OCI-LY1 (cell line): Measurements from ENCODE around the gene PGBD2.
A peak's percentile ranks its signal among the peaks of the same experiment; 100 is the strongest.
"Not testable (repeated sequence)": the region's sequence is repeated elsewhere in the genome, so short reads cannot be mapped to it uniquely, and the experiment has no call there.

Experiments
- H2AFZ ChIP-seq: fragments of 200-600 bp; sonication (generic), shearing (Covaris generic); 2 replicates; pipeline ENCODE4 v1.6.0; 2014; ENCODE audit warnings: antibody characterized with exemption, mild to moderate bottlenecking, low read length
- H3F3A ChIP-seq: fragments of 200-600 bp; sonication (generic), shearing (Covaris generic); 2 replicates; pipeline ENCODE4 v1.6.0; 2014; ENCODE audit warnings: mild to moderate bottlenecking, antibody characterized with exemption, low read length, moderate library complexity; ENCODE audit not compliant: insufficient read depth
- H3K27ac ChIP-seq: fragments of 200-600 bp; sonication (generic); 2 replicates; pipeline ENCODE4 v1.5.1; 2014; ENCODE audit warnings: low read length, mixed run types, mild to moderate bottlenecking, low read depth; ENCODE audit not compliant: poor library complexity, severe bottlenecking
- H3K27me3 ChIP-seq: fragments of 200-600 bp; sonication (generic); 2 replicates; pipeline ENCODE4 v1.6.0; 2014; ENCODE audit warnings: antibody characterized with exemption, mild to moderate bottlenecking, low read length, moderate library complexity; ENCODE audit not compliant: insufficient read depth
- H3K36me3 ChIP-seq: fragments of 200-600 bp; sonication (generic); 2 replicates; pipeline ENCODE4 v1.6.1; 2014; ENCODE audit warnings: mild to moderate bottlenecking, antibody characterized with exemption, low read length, moderate library complexity, mixed read lengths; ENCODE audit not compliant: insufficient read depth
- H3K4me1 ChIP-seq: fragments of 200-600 bp; sonication (generic); 2 replicates; pipeline ENCODE4 v1.5.1; 2014; ENCODE audit warnings: mild to moderate bottlenecking, low read length, moderate library complexity; ENCODE audit not compliant: insufficient read depth, severe bottlenecking
- H3K4me2 ChIP-seq: fragments of 200-600 bp; sonication (generic), shearing (Covaris generic); 2 replicates; pipeline ENCODE4 v1.6.1; 2014; ENCODE audit warnings: low read length
- H3K4me3 ChIP-seq: fragments of 200-600 bp; sonication (generic); 2 replicates; pipeline ENCODE4 v1.5.1; 2014; ENCODE audit warnings: low read length, low read depth, mild to moderate bottlenecking, mixed read lengths; ENCODE audit not compliant: poor library complexity, severe bottlenecking
- H3K79me2 ChIP-seq: fragments of 200-600 bp; shearing (Covaris generic); 2 replicates; pipeline ENCODE4 v1.6.1; 2016; ENCODE audit warnings: mixed run types, low read length, mixed read lengths; ENCODE audit not compliant: insufficient read depth
- H3K9ac ChIP-seq: fragments of 200-600 bp; sonication (generic), shearing (Covaris generic); 2 replicates; pipeline ENCODE4 v1.6.1; 2014; ENCODE audit warnings: mild to moderate bottlenecking, low read length, mixed read lengths
- H3K9me2 ChIP-seq: fragments of 200-600 bp; sonication (generic), shearing (Covaris generic); 2 replicates; pipeline ENCODE4 v1.6.1; 2014; ENCODE audit warnings: low read depth, mild to moderate bottlenecking, low read length, mixed read lengths
- H3K9me3 ChIP-seq: fragments of 200-600 bp; shearing (Covaris generic); 2 replicates; pipeline ENCODE4 v1.6.1; 2014; ENCODE audit warnings: low read length, mixed read lengths
- H4K20me1 ChIP-seq: fragments of 200-600 bp; sonication (generic), shearing (Covaris generic); 2 replicates; pipeline ENCODE4 v1.6.0; 2016; ENCODE audit warnings: mild to moderate bottlenecking, low read length; ENCODE audit not compliant: insufficient read depth
- CTCF ChIP-seq: fragments of 200-600 bp; sonication (generic), shearing (Covaris generic); IDR thresholded peaks from 2 replicates; pipeline ENCODE4 v1.5.1; 2017; ENCODE audit warnings: mild to moderate bottlenecking, antibody characterized with exemption, low read length, moderate library complexity, mixed read lengths
- EZH2 ChIP-seq: fragments of 200-600 bp; sonication (generic), shearing (Covaris generic); IDR thresholded peaks from 2 replicates; pipeline ENCODE4 v1.8.0; 2017; ENCODE audit warnings: borderline replicate concordance, mixed run types, mild to moderate bottlenecking, antibody characterized with exemption, low read length, moderate library complexity, mixed read lengths

Gene PGBD2

DNA sequence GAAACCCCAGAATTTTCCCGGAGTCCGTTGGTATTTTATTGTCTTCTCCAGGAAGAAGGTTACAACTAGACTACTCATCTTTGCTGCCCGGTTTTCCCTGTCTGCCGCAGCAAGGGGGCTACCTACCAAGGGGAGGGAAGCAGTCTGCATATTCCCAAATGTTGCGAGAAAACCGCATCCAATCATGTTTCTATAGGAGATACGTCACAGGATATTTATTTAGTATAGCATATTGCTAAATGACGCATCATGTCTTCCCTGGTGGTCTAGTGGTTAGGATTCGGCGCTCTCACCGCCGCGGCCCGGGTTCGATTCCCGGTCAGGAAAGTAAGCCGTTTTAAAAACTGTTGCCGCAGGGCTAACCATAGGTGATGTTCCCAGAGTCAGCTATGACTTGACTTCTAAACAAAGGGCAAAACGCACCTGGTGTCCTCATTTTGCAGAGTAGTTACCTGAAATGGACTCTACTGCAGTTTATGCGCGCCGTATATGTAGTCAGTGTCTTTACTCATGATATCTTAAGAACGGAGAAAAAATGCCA lies 32.0 kb upstream of the PGBD2 start:
- no peak overlapping the region for H2AFZ ChIP-seq
- peak overlapping the region; percentile 76 for H3K4me3 ChIP-seq
- no peaks in the 10 kb centered on the region for H4K20me1 ChIP-seq
- peaks cover 6% of the 10 kb centered on the region for H3K4me1 ChIP-seq
- peak overlapping the region; percentile 49; the same call in 1 of the 2 replicates for H3K9ac ChIP-seq
- no peaks in the 10 kb centered on the region for H3K9me3 ChIP-seq
- H3K4me2 ChIP-seq, result peak overlapping the region; percentile 66
- H3K27me3 ChIP-seq, result no peaks in the 10 kb centered on the region
- no peaks in the 10 kb centered on the region for H3K79me2 ChIP-seq
- 0 out of 2 replicates have a peak, but pooled peaks cover 4% of the 10 kb centered on the region for H3F3A ChIP-seq
- H3K36me3 ChIP-seq, result no peaks in the 10 kb centered on the region
- no peaks in the 10 kb centered on the region for H3K9me2 ChIP-seq
- H3K27ac ChIP-seq, result no peak overlapping the region
- TF ChIP-seq EZH2 (no peak), CTCF (no peak)

- H3K9ac ChIP-seq, result no peak overlapping the region
- no peaks in the 10 kb centered on the region for H3K4me1 ChIP-seq
- H3K36me3 ChIP-seq, result no peaks in the 10 kb centered on the region
- no peak overlapping the region for H3K4me2 ChIP-seq
- H4K20me1 ChIP-seq, result no peaks in the 10 kb centered on the region
- no peak overlapping the region for H3K27ac ChIP-seq
- no peaks in the 10 kb centered on the region for H3K9me3 ChIP-seq
- no peaks in the 10 kb centered on the region for H3K27me3 ChIP-seq
- H2AFZ ChIP-seq, result no peak overlapping the region
- TF ChIP-seq EZH2 (no peak), CTCF (no peak)
- H3K79me2 ChIP-seq, result no peaks in the 10 kb centered on the region
- no peaks in the 10 kb centered on the region for H3F3A ChIP-seq
- H3K4me3 ChIP-seq, result no peak overlapping the region
- no peaks in the 10 kb centered on the region for H3K9me2 ChIP-seq
Measured at GRCh38 chr1:248881261-248881660, 24.8 kb upstream of the PGBD2 start.

DNA sequence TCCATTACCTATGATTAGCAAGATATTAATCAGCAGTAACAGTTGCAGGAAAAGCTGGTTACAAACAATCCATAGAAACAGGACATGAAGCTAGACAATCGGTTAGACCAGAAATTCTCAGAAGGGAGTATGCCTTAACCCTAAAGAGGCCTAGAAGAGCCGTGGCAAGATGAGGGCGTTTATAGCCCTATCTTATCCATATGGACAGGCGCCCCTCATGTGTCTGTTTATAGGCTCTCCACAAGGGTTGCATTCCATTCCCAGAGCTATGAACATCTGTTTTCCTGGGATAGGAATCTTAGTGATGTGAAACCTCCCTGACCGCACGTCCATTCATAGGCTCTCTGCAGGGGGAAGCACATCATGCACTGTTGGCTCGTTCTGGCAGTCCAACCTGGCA lies 23.6 kb upstream of the PGBD2 start:
- not testable (repeated sequence) for H3K27ac ChIP-seq, H3F3A ChIP-seq, H4K20me1 ChIP-seq, H3K9ac ChIP-seq, H3K4me1 ChIP-seq, H3K4me2 ChIP-seq, H3K27me3 ChIP-seq, H2AFZ ChIP-seq, H3K4me3 ChIP-seq, H3K9me3 ChIP-seq, H3K79me2 ChIP-seq, H3K9me2 ChIP-seq, H3K36me3 ChIP-seq

GRCh38 chr1:248884632-248885295 lies 21.3 kb upstream of the PGBD2 start:
- Histone ChIP-seq H3K9me2 (no peaks in the 10 kb centered on the region), H3K27ac (no peak overlapping the region), H3K9me3 (no peaks in the 10 kb centered on the region), H4K20me1 (no peaks in the 10 kb centered on the region), H3K4me3 (no peak overlapping the region), H2AFZ (no peak overlapping the region), H3K36me3 (no peaks in the 10 kb centered on the region), H3K4me2 (no peak overlapping the region), H3K9ac (no peak overlapping the region), H3K79me2 (no peaks in the 10 kb centered on the region), H3K4me1 (no peaks in the 10 kb centered on the region), H3F3A (no peaks in the 10 kb centered on the region), H3K27me3 (no peaks in the 10 kb centered on the region)
- TF ChIP-seq EZH2 (no peak), CTCF (peak; percentile 44)
